Choroid plexus epithelial cell (primary cell): ENCODE data around the gene OR1F1.

Source experiments
- DNase-seq: peaks from one replicate; pipeline ENCODE4 v3.0.0-alpha.2; 2010; ENCODE audit warnings: low read depth
- H3K4me3 ChIP-seq: 2 replicates; pipeline ENCODE4 v1.5.1; 2011; ENCODE audit warnings: low read depth, mild to moderate bottlenecking, control low read depth, low read length, moderate library complexity
- TF ChIP-seq, protein P1 (sequence below): conservative IDR thresholded peaks from 2 replicates; pipeline ENCODE4 v1.5.1; 2011; ENCODE audit warnings: low read depth, mild to moderate bottlenecking, control low read depth, inconsistent platforms, low read length, moderate library complexity

OR1F1 gene

GRCh38 chr16:3242709-3243108 is 54.7 kb downstream of the OR1F1 start:
- no peak overlapping the region for H3K4me3 ChIP-seq
- DNase-seq: no peak
- TF ChIP-seq, protein P1, sequence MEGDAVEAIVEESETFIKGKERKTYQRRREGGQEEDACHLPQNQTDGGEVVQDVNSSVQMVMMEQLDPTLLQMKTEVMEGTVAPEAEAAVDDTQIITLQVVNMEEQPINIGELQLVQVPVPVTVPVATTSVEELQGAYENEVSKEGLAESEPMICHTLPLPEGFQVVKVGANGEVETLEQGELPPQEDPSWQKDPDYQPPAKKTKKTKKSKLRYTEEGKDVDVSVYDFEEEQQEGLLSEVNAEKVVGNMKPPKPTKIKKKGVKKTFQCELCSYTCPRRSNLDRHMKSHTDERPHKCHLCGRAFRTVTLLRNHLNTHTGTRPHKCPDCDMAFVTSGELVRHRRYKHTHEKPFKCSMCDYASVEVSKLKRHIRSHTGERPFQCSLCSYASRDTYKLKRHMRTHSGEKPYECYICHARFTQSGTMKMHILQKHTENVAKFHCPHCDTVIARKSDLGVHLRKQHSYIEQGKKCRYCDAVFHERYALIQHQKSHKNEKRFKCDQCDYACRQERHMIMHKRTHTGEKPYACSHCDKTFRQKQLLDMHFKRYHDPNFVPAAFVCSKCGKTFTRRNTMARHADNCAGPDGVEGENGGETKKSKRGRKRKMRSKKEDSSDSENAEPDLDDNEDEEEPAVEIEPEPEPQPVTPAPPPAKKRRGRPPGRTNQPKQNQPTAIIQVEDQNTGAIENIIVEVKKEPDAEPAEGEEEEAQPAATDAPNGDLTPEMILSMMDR: no peak

- H3K4me3 ChIP-seq: no peak overlapping the region
- no peak for DNase-seq
- TF ChIP-seq, protein P1: no peak
Observed at GRCh38 chr16:3243882-3244281, 55.9 kb downstream of the OR1F1 start.

GRCh38 chr16:3246002-3246401 is 58.0 kb downstream of the OR1F1 start:
- DNase-seq: no peak
- no peak overlapping the region for H3K4me3 ChIP-seq
- TF ChIP-seq, protein P1: no peak

DNA sequence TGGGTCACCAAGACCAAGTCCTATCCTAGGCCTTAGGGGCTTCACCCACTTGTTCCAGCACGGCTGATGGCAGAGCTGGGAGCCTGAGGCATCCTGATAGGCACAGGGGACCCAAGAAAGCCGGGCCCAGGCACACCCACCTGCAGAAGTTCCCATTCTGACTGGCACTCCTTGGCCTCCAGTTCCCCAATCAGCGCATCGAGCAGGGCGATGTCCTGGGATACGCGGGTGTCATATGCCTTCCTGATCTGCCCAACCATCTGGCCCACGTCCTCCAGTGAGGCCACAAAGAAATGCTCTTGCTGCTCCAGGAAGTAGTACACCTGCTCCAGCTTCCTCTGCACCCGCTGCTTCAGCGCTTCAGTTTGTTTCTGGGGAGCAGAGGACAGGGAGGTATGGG is 58.9 kb downstream of the OR1F1 start:
- DNase-seq: no peak
- no peak overlapping the region for H3K4me3 ChIP-seq
- TF ChIP-seq, protein P1: no peak

GRCh38 chr16:3248596-3248995 is 60.6 kb downstream of the OR1F1 start:
- no peak for DNase-seq
- TF ChIP-seq, protein P1: no peak
- H3K4me3 ChIP-seq: no peak overlapping the region

- TF ChIP-seq, protein P1: no peak
- H3K4me3 ChIP-seq: no peak overlapping the region
- DNase-seq: no peak
Observed at GRCh38 chr16:3249020-3249419, 61.0 kb downstream of the OR1F1 start.

GRCh38 chr16:3249451-3249850 is 61.4 kb downstream of the OR1F1 start:
- H3K4me3 ChIP-seq: no peak overlapping the region
- TF ChIP-seq, protein P1: no peak
- DNase-seq: no peak
